IMR-90 (cell line): ENCODE results near the gene RASGRP2. TPM values are rescaled to one million over a fixed set of nuclear protein-coding genes. Genes with fewer than 3 reads are reported as not detected.

Experiments used
- ATAC-seq: fragments of 200-7000 bp; cut with Tn5 transposase; 2 replicates; pipeline ENCODE4 v1.9.1; 2020; ENCODE audit warnings: low read depth, mild to moderate bottlenecking, moderate library complexity
- BruUV-seq: library from RNA; stranded (reverse); fragments of 400-500 nt; replicated peaks from 2 replicates; lab custom pipeline; 2021; lab: Mats Ljungman, UMichigan
- CTCF ChIA-PET: fragments of 300-600 bp; formaldehyde crosslinking; extraction: SDS; loops from one replicate; lab custom pipeline; 2021; ENCODE audit warnings: antibody characterized with exemption; lab: Yijun Ruan, JAX
- POLR2A ChIA-PET: fragments of 300-600 bp; sonication (Branson Sonifier 250); formaldehyde crosslinking; loops from one replicate; lab custom pipeline; 2022; ENCODE audit warnings: antibody characterized with exemption; ENCODE audit not compliant: unreplicated experiment; lab: Charles Lee
- DNase-seq: peaks from one replicate; pipeline ENCODE4 v3.0.0; 2013
- H2AFZ ChIP-seq: replicated peaks from 2 replicates; pipeline ENCODE3; 2013; ENCODE audit warnings: low read length, mild to moderate bottlenecking; ENCODE audit not compliant: poor library complexity
- H2AK5ac ChIP-seq: 2 replicates; pipeline ENCODE4 v1.6.1; 2013; ENCODE audit warnings: low read depth, low read length, inconsistent platforms
- H2AK9ac ChIP-seq: replicated peaks from 2 replicates; pipeline ENCODE3; 2013; ENCODE audit warnings: mild to moderate bottlenecking, low read depth, low read length, moderate library complexity; ENCODE audit not compliant: poor library complexity
- H2BK120ac ChIP-seq: 2 replicates; pipeline ENCODE4 v1.6.1; 2013; ENCODE audit warnings: low read depth, low read length, inconsistent platforms
- H2BK15ac ChIP-seq: 3 replicates; pipeline ENCODE4 v1.6.1; 2013; ENCODE audit warnings: low read depth, low read length, inconsistent platforms
- H2BK20ac ChIP-seq: 2 replicates; pipeline ENCODE4 v1.6.1; 2013; ENCODE audit warnings: low read depth, mild to moderate bottlenecking, inconsistent platforms, low read length, moderate library complexity
- H2BK5ac ChIP-seq: 2 replicates; pipeline ENCODE4 v1.6.1; 2013; ENCODE audit warnings: mild to moderate bottlenecking, low read depth, low read length, inconsistent platforms; ENCODE audit not compliant: poor library complexity, severe bottlenecking
- H3K14ac ChIP-seq: replicated peaks from 2 replicates; pipeline ENCODE4 v1.6.1; 2013; ENCODE audit warnings: low read depth, low read length, inconsistent platforms
- H3K18ac ChIP-seq: 2 replicates; pipeline ENCODE4 v1.6.1; 2013; ENCODE audit warnings: low read depth, low read length, control low read depth
- H3K23ac ChIP-seq: 2 replicates; pipeline ENCODE4 v1.6.1; 2013; ENCODE audit warnings: low read depth, low read length, inconsistent platforms
- H3K27ac ChIP-seq: 2 replicates; pipeline ENCODE4 v1.5.1; 2013; ENCODE audit warnings: mild to moderate bottlenecking, control low read depth, low read length; ENCODE audit not compliant: insufficient read depth
- H3K27me3 ChIP-seq: 2 replicates; pipeline ENCODE4 v1.6.1; 2013; ENCODE audit warnings: low read length; ENCODE audit not compliant: control insufficient read depth, insufficient read depth
- H3K36me3 ChIP-seq: 2 replicates; pipeline ENCODE4 v1.6.1; 2013; ENCODE audit warnings: low read length, mixed read lengths; ENCODE audit not compliant: control insufficient read depth, insufficient read depth
- H3K4ac ChIP-seq: 2 replicates; pipeline ENCODE4 v1.6.1; 2013; ENCODE audit warnings: low read depth, low read length, inconsistent platforms
- H3K4me1 ChIP-seq: 2 replicates; pipeline ENCODE4 v1.6.1; 2013; ENCODE audit warnings: low read length, mixed read lengths; ENCODE audit not compliant: control insufficient read depth, insufficient read depth
- H3K4me2 ChIP-seq: 2 replicates; pipeline ENCODE4 v1.6.1; 2013; ENCODE audit warnings: low read depth, mild to moderate bottlenecking, control low read depth, low read length, moderate library complexity
- H3K4me3 ChIP-seq: 2 replicates; pipeline ENCODE4 v1.5.1; 2013; ENCODE audit warnings: low read depth, mild to moderate bottlenecking, control low read depth, low read length, moderate library complexity; ENCODE audit not compliant: insufficient read depth
- H3K56ac ChIP-seq: 2 replicates; pipeline ENCODE4 v1.6.1; 2013; ENCODE audit warnings: low read length, inconsistent platforms; ENCODE audit not compliant: insufficient read depth; ENCODE audit errors: extremely low read depth
- H3K79me1 ChIP-seq, 2 experiments: 2 replicates each; pipeline ENCODE4 v1.6.1; 2013; ENCODE audit warnings: low read length in 2 of 2, inconsistent platforms in 1 of 2, low read depth in 1 of 2
- H3K9ac ChIP-seq: 2 replicates; pipeline ENCODE4 v1.6.1; 2013; ENCODE audit warnings: low read depth, low read length, control low read depth
- H3K9me1 ChIP-seq: 2 replicates; pipeline ENCODE4 v1.6.1; 2013; ENCODE audit warnings: low read length, inconsistent platforms; ENCODE audit not compliant: insufficient read depth
- H3K9me3 ChIP-seq: 2 replicates; pipeline ENCODE4 v1.6.1; 2013; ENCODE audit warnings: low read length; ENCODE audit not compliant: control insufficient read depth, insufficient read depth
- H4K20me1 ChIP-seq: 2 replicates; pipeline ENCODE4 v1.6.1; 2013; ENCODE audit warnings: low read length, inconsistent platforms; ENCODE audit not compliant: insufficient read depth
- H4K5ac ChIP-seq: 2 replicates; pipeline ENCODE4 v1.6.1; 2013; ENCODE audit warnings: mild to moderate bottlenecking, low read depth, low read length, control low read depth
- H4K8ac ChIP-seq, 2 experiments: 2 replicates each; pipeline ENCODE4 v1.6.1; 2013; ENCODE audit warnings: low read depth in 2 of 2, low read length in 2 of 2, control low read depth in 1 of 2, inconsistent platforms in 1 of 2
- H4K91ac ChIP-seq: 2 replicates; pipeline ENCODE4 v1.6.1; 2013; ENCODE audit warnings: low read depth, low read length, inconsistent platforms; ENCODE audit not compliant: insufficient read depth
- BHLHE40 ChIP-seq: fragments of 150-350 bp; IDR thresholded peaks from 2 replicates; pipeline ENCODE4 v1.6.1; 2016; ENCODE audit warnings: mild to moderate bottlenecking, low read depth, low read length
- CEBPB ChIP-seq: IDR thresholded peaks from 2 replicates; pipeline ENCODE4 v1.6.1; 2012; ENCODE audit warnings: low read depth, low read length, improper control_type of control experiment
- CHD1 ChIP-seq: IDR thresholded peaks from 2 replicates; pipeline ENCODE4 v1.6.1; 2012; ENCODE audit warnings: low read depth, low read length, improper control_type of control experiment
- FOS ChIP-seq: fragments of 150-350 bp; IDR thresholded peaks from 2 replicates; pipeline ENCODE4 v1.6.1; 2016; ENCODE audit warnings: low read depth, low read length
- MAZ ChIP-seq: IDR thresholded peaks from 2 replicates; pipeline ENCODE4 v1.6.1; 2012; ENCODE audit warnings: low read depth, mild to moderate bottlenecking, low read length, improper control_type of control experiment, moderate library complexity, borderline replicate concordance
- MXI1 ChIP-seq: IDR thresholded peaks from 2 replicates; pipeline ENCODE4 v1.6.1; 2012; ENCODE audit warnings: low read depth, mild to moderate bottlenecking, low read length, moderate library complexity, borderline replicate concordance
- POLR2A ChIP-seq: IDR thresholded peaks from 2 replicates; pipeline ENCODE4 v1.6.1; 2012; ENCODE audit warnings: mild to moderate bottlenecking, low read depth, low read length
- RAD21 ChIP-seq: IDR thresholded peaks from 2 replicates; pipeline ENCODE4 v1.6.1; 2012; ENCODE audit warnings: low read length, improper control_type of control experiment
- RCOR1 ChIP-seq: IDR thresholded peaks from 2 replicates; pipeline ENCODE4 v1.6.1; 2012; ENCODE audit warnings: mild to moderate bottlenecking, low read length, improper control_type of control experiment; ENCODE audit not compliant: insufficient replicate concordance
- SMC3 ChIP-seq: fragments of 150-350 bp; IDR thresholded peaks from 2 replicates; pipeline ENCODE4 v1.6.1; 2016; ENCODE audit warnings: low read depth, mild to moderate bottlenecking, antibody characterized with exemption, low read length, moderate library complexity
- WGBS, 2 experiments: methylation state at CpG; one replicate each; pipeline versions ENCODE4 v1.1.5 to v1.1.7; 2013; ENCODE audit warnings: missing lambda C conversion rate in 2 of 2; ENCODE audit not compliant: insufficient read length in 1 of 2; ENCODE audit errors: extremely low coverage in 2 of 2; 5-methylcytosine and 5-hydroxymethylcytosine counted together
- dilution Hi-C: fragments of 300-500 bp; cut with HindIII; formaldehyde crosslinking; loops from one replicate; pipeline ENCODE4 v1.14.3; 2018; ENCODE audit warnings: low sequenced_read_pairs; ENCODE audit not compliant: unreplicated experiment
- in situ Hi-C: fragments of 300-500 bp; cut with MboI; formaldehyde crosslinking; loops from 3 replicates; pipeline ENCODE4 v1.14.3; 2019; ENCODE audit warnings: low sequenced_read_pairs, inconsistent platforms, mixed read lengths
- intact Hi-C: fragments of 100-400 bp; cut with micrococcal nuclease; formaldehyde crosslinking; loops from 2 replicates; pipeline ENCODE4 v1.10.0; 2022
- polyA plus RNA-seq, 3 experiments: library from polyadenylated mRNA; depleted of rRNA; stranded (reverse); fragments of >200 nt; gene quantifications; 2 replicates each; pipeline ENCODE4 v1.2.3, GENCODE V29; 2012; ENCODE audit warnings: low replicate concordance in 1 of 3
- total RNA-seq: library from RNA; depleted of rRNA; stranded (reverse); fragments of >200 nt; gene quantifications from 2 replicates; pipeline ENCODE4 v1.2.3, GENCODE V29; 2012
- TF ChIP-seq, protein P1 (sequence below): fragments of 150-350 bp; IDR thresholded peaks from 2 replicates; pipeline ENCODE4 v1.6.1; 2016; ENCODE audit warnings: low read depth, mild to moderate bottlenecking, low read length, moderate library complexity, borderline replicate concordance
- TF ChIP-seq, protein P2 (sequence below): fragments of 150-350 bp; IDR thresholded peaks from 2 replicates; pipeline ENCODE4 v1.6.1; 2017; ENCODE audit warnings: mild to moderate bottlenecking, antibody characterized with exemption, low read length, low read depth
- TF ChIP-seq, protein P3 (sequence below): conservative IDR thresholded peaks from 2 replicates; pipeline ENCODE4 v1.5.1; 2012; ENCODE audit warnings: mild to moderate bottlenecking, low read depth, low read length, improper control_type of control experiment

The RASGRP2 gene
- total and polyA plus RNA-seq, 2 of the 4 experiments (the other 2 are of a cell fraction) = 1.2 TPM; not detected in 1

DNA sequence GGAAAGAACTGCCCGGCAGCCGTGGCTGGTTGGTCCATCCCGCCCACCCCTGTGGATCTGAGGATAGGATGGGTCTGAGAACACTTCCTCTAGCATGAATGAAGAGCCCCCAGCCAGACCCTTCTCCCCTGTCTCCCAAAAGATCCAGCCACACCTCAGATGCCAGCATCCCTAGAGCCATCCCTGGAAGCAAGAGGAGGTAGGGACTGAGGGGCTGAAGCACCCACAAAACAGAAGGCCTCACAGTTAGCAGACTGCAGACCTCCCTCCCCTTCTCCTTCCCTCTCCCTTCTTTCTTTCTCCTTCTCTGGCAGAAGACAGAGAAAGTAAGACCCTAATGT is 22.6 kb downstream of the RASGRP2 start:
- H3K4me3 ChIP-seq = no peak overlapping the region
- no peak overlapping the region for H3K4me2 ChIP-seq
- dilution Hi-C loops (no loop called here), in situ Hi-C loops (no loop called here), intact Hi-C loops (no loop called here)
- H3K56ac ChIP-seq = no peak overlapping the region
- H3K4ac ChIP-seq = no peak overlapping the region
- TF ChIP-seq, protein P1, sequence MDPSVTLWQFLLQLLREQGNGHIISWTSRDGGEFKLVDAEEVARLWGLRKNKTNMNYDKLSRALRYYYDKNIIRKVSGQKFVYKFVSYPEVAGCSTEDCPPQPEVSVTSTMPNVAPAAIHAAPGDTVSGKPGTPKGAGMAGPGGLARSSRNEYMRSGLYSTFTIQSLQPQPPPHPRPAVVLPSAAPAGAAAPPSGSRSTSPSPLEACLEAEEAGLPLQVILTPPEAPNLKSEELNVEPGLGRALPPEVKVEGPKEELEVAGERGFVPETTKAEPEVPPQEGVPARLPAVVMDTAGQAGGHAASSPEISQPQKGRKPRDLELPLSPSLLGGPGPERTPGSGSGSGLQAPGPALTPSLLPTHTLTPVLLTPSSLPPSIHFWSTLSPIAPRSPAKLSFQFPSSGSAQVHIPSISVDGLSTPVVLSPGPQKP = no peak
- no peak for TF ChIP-seq SMC3
- TF ChIP-seq MAZ = no peak
- TF ChIP-seq MXI1 = no peak
- TF ChIP-seq FOS = no peak
- TF ChIP-seq, protein P2, sequence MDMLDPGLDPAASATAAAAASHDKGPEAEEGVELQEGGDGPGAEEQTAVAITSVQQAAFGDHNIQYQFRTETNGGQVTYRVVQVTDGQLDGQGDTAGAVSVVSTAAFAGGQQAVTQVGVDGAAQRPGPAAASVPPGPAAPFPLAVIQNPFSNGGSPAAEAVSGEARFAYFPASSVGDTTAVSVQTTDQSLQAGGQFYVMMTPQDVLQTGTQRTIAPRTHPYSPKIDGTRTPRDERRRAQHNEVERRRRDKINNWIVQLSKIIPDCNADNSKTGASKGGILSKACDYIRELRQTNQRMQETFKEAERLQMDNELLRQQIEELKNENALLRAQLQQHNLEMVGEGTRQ = no peak
- TF ChIP-seq, protein P3, sequence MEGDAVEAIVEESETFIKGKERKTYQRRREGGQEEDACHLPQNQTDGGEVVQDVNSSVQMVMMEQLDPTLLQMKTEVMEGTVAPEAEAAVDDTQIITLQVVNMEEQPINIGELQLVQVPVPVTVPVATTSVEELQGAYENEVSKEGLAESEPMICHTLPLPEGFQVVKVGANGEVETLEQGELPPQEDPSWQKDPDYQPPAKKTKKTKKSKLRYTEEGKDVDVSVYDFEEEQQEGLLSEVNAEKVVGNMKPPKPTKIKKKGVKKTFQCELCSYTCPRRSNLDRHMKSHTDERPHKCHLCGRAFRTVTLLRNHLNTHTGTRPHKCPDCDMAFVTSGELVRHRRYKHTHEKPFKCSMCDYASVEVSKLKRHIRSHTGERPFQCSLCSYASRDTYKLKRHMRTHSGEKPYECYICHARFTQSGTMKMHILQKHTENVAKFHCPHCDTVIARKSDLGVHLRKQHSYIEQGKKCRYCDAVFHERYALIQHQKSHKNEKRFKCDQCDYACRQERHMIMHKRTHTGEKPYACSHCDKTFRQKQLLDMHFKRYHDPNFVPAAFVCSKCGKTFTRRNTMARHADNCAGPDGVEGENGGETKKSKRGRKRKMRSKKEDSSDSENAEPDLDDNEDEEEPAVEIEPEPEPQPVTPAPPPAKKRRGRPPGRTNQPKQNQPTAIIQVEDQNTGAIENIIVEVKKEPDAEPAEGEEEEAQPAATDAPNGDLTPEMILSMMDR = no peak
- TF ChIP-seq CHD1 = no peak
- no peak for TF ChIP-seq POLR2A
- no peak for TF ChIP-seq CEBPB
- TF ChIP-seq RAD21 = no peak
- TF ChIP-seq BHLHE40 = no peak
- no peak for TF ChIP-seq RCOR1
- H3K9me1 ChIP-seq = no peaks in the 10 kb centered on the region
- no peak overlapping the region for H3K23ac ChIP-seq
- ChIA-PET CTCF (no interaction called here), POLR2A (no interaction called here)
- no peak overlapping the region for H2BK15ac ChIP-seq
- no TSS peak for BruUV-seq
- no peak overlapping the region for H2BK120ac ChIP-seq
- H2BK5ac ChIP-seq = no peak overlapping the region
- H3K14ac ChIP-seq = no peak overlapping the region
- H2AK5ac ChIP-seq = no peak overlapping the region
- no peak overlapping the region for H4K5ac ChIP-seq
- no CpG with 5 or more reads among the region's 3 CpGs for WGBS, 2 experiments
- no peaks in the 10 kb centered on the region for H3K4me1 ChIP-seq
- ATAC-seq = no peak
- no peaks in the 10 kb centered on the region for H4K20me1 ChIP-seq
- no peak overlapping the region for H4K91ac ChIP-seq
- H2AK9ac ChIP-seq = no peak overlapping the region
- no peak overlapping the region for H2BK20ac ChIP-seq
- no peaks in the 10 kb centered on the region for H3K9me3 ChIP-seq
- H3K18ac ChIP-seq = no peak overlapping the region
- no peak overlapping the region for H4K8ac ChIP-seq
- H3K36me3 ChIP-seq = no peaks in the 10 kb centered on the region
- H3K9ac ChIP-seq = no peak overlapping the region
- no peaks in the 10 kb centered on the region for H3K79me1 ChIP-seq
- no peak overlapping the region for H2AFZ ChIP-seq
- peaks cover 76% of the 10 kb centered on the region for H3K27me3 ChIP-seq
- no peak overlapping the region for H3K27ac ChIP-seq
- no peak for DNase-seq
